OCI-LY3 (cell line): ENCODE results near the gene ARRDC4.

ENCODE experiments used
- H2AFZ ChIP-seq: fragments of 200-600, 300-600 bp; shearing (Covaris generic); 2 replicates; pipeline ENCODE4 v1.6.0; 2014; ENCODE audit warnings: antibody characterized with exemption, low read depth, low read length
- H3K27ac ChIP-seq: fragments of 200-600, 300-600 bp; sonication (generic); 2 replicates; pipeline ENCODE4 v1.5.1; 2014; ENCODE audit warnings: mild to moderate bottlenecking, low read length, moderate library complexity, mixed read lengths
- H3K27me3 ChIP-seq: fragments of 200-600, 300-600 bp; sonication (generic); 2 replicates; pipeline ENCODE4 v1.6.1; 2014; ENCODE audit warnings: low read depth, low read length, mixed read lengths
- H3K36me3 ChIP-seq: fragments of 200-600, 300-600 bp; sonication (generic); replicated peaks from 2 replicates; pipeline ENCODE3; 2014; ENCODE audit warnings: low read depth, low read length, mixed read lengths
- H3K4me1 ChIP-seq: fragments of 300-600, 200-600 bp; sonication (generic); 2 replicates; pipeline ENCODE4 v1.6.1; 2014; ENCODE audit warnings: low read length, mixed read lengths
- H3K4me2 ChIP-seq: fragments of 200-600, 300-600 bp; sonication (generic); 2 replicates; pipeline ENCODE4 v1.6.1; 2014; ENCODE audit warnings: low read length, mixed read lengths
- H3K4me3 ChIP-seq: fragments of 300-600, 200-600 bp; sonication (generic); 2 replicates; pipeline ENCODE4 v1.5.1; 2014; ENCODE audit warnings: antibody characterized with exemption, mild to moderate bottlenecking, low read length, moderate library complexity
- H3K79me2 ChIP-seq: fragments of 300-600, 200-600 bp; shearing (Covaris generic); 2 replicates; pipeline ENCODE4 v1.6.1; 2014; ENCODE audit warnings: mild to moderate bottlenecking, low read length, mixed read lengths
- H3K9ac ChIP-seq: fragments of 300-600, 200-600 bp; shearing (Covaris generic); 2 replicates; pipeline ENCODE4 v1.6.0; 2014; ENCODE audit warnings: mild to moderate bottlenecking, low read length, moderate library complexity
- H3K9me3 ChIP-seq: fragments of 200-600, 300-600 bp; shearing (Covaris generic); 2 replicates; pipeline ENCODE4 v1.6.1; 2014; ENCODE audit warnings: low read length, mixed read lengths; ENCODE audit not compliant: insufficient read depth
- H4K20me1 ChIP-seq: fragments of 200-600, 300-600 bp; sonication (generic); 2 replicates; pipeline ENCODE4 v1.6.1; 2016; ENCODE audit warnings: low read length, mixed read lengths; ENCODE audit not compliant: insufficient read depth
- EZH2phosphoT487 ChIP-seq: fragments of 200-600 bp; shearing (Covaris generic); IDR thresholded peaks from 2 replicates; pipeline ENCODE4 v1.6.1; 2018; ENCODE audit warnings: antibody characterized with exemption, mixed run types, low read depth
- TF ChIP-seq, protein P1 (sequence below): fragments of 200-600, 300-600 bp; sonication (generic); IDR thresholded peaks from 2 replicates; pipeline ENCODE4 v1.5.1; 2014; ENCODE audit warnings: antibody characterized with exemption, low read length, low read depth

ARRDC4 gene, protein sequence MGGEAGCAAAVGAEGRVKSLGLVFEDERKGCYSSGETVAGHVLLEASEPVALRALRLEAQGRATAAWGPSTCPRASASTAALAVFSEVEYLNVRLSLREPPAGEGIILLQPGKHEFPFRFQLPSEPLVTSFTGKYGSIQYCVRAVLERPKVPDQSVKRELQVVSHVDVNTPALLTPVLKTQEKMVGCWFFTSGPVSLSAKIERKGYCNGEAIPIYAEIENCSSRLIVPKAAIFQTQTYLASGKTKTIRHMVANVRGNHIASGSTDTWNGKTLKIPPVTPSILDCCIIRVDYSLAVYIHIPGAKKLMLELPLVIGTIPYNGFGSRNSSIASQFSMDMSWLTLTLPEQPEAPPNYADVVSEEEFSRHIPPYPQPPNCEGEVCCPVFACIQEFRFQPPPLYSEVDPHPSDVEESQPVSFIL

DNA sequence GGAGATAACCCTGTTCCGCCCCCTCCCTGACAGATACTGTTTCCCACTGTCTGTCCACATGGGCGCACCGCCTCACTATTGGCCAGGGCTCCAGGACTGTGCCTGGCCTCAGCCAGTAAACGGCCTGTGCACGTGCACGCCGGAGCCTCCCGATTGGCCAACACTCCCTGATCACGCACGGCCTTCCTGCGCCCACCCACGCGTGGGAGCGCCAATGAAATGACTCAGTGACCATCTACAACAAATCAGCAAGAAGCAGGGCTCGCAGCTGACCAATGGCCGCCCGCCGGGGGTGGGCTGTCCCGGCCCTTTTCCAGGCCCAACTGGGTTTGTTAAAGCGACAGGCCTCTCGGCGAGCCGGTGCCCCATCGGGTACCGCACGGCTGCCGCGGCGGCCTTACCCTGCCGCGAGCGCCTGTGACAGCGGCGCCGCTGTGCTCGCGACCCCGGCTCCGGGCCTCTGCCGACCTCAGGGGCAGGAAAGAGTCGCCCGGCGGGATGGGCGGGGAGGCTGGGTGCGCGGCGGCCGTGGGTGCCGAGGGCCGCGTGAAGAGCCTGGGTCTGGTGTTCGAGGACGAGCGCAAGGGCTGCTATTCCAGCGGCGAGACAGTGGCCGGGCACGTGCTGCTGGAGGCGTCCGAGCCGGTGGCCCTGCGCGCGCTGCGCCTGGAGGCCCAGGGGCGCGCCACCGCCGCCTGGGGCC lies at the start of gene ARRDC4:
ARRDC4 (plus strand) TSS at position 340 of the 703 bp plus-strand sequence; CDS start at position 499, 159 bp downstream.
- no peak for TF ChIP-seq EZH2phosphoT487
- TF ChIP-seq, protein P1, sequence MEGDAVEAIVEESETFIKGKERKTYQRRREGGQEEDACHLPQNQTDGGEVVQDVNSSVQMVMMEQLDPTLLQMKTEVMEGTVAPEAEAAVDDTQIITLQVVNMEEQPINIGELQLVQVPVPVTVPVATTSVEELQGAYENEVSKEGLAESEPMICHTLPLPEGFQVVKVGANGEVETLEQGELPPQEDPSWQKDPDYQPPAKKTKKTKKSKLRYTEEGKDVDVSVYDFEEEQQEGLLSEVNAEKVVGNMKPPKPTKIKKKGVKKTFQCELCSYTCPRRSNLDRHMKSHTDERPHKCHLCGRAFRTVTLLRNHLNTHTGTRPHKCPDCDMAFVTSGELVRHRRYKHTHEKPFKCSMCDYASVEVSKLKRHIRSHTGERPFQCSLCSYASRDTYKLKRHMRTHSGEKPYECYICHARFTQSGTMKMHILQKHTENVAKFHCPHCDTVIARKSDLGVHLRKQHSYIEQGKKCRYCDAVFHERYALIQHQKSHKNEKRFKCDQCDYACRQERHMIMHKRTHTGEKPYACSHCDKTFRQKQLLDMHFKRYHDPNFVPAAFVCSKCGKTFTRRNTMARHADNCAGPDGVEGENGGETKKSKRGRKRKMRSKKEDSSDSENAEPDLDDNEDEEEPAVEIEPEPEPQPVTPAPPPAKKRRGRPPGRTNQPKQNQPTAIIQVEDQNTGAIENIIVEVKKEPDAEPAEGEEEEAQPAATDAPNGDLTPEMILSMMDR = no peak
- H3K9me3 ChIP-seq = no peaks in the 10 kb centered on the region
- H3K4me2 ChIP-seq = no peak within 1 kb of the TSS
- no peaks in the 10 kb centered on the region for H3K27me3 ChIP-seq
- no peaks in the 10 kb centered on the region for H4K20me1 ChIP-seq
- H3K27ac ChIP-seq = no peak within 1 kb of the TSS
- H2AFZ ChIP-seq = no peak within 1 kb of the TSS
- H3K4me3 ChIP-seq = no peak within 1 kb of the TSS
- no peaks in the 10 kb centered on the region for H3K79me2 ChIP-seq
- no peak within 1 kb of the TSS for H3K9ac ChIP-seq
- H3K4me1 ChIP-seq = no peaks in the 10 kb centered on the region
- no peaks in the 10 kb centered on the region for H3K36me3 ChIP-seq

DNA sequence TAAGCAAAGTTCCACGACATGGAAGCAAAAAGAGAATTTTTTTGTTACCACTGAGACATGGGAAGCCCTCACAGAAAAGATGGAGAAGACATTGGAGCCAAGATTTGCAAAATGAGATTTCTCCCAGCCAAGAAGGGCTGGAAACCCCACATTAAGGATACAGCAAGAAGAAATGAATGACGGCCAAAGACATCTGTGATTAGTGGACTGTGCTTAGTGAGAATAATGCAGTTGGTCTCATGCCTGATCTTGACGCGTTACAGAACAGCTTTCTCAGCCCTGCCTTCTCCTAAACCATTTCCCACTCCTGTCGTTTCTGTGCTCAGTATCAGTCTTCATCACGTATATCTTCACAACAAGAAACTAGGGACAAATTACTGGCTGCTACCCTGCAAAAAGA lies 45.8 kb upstream of the ARRDC4 start:
- Histone ChIP-seq H3K4me3 (no peak overlapping the region), H3K36me3 (no peaks in the 10 kb centered on the region), H3K4me1 (no peaks in the 10 kb centered on the region), H4K20me1 (no peaks in the 10 kb centered on the region), H3K4me2 (no peak overlapping the region), H2AFZ (no peak overlapping the region), H3K9me3 (no peaks in the 10 kb centered on the region), H3K27me3 (no peaks in the 10 kb centered on the region), H3K27ac (no peak overlapping the region), H3K79me2 (no peaks in the 10 kb centered on the region), H3K9ac (no peak overlapping the region)
- TF ChIP-seq, protein P1 = no peak
- TF ChIP-seq EZH2phosphoT487 = no peak

DNA sequence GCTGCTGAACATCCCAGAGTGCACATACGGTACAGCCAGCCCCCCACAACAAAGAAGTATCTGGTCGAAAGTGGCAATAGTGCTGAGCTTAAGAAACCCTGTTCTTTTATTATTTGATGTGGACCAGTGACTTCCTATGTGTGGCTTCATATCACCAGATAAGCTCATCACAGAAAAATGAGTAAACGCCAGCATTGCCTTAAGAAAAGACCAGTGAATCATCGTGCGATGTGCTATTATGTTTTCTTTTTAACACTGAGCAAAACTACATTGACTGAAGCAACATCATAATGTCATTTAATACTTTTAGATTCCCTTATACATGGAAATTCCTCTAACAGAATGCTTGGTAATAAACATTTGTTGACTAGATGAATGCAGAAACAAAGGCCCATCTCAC lies 45.2 kb upstream of the ARRDC4 start:
- no peaks in the 10 kb centered on the region for H3K79me2 ChIP-seq
- no peaks in the 10 kb centered on the region for H3K36me3 ChIP-seq
- H3K4me3 ChIP-seq = no peak overlapping the region
- H4K20me1 ChIP-seq = no peaks in the 10 kb centered on the region
- H3K9ac ChIP-seq = no peak overlapping the region
- H3K4me2 ChIP-seq = no peak overlapping the region
- no peaks in the 10 kb centered on the region for H3K27me3 ChIP-seq
- no peaks in the 10 kb centered on the region for H3K9me3 ChIP-seq
- no peak overlapping the region for H2AFZ ChIP-seq
- H3K27ac ChIP-seq = no peak overlapping the region
- no peaks in the 10 kb centered on the region for H3K4me1 ChIP-seq
- TF ChIP-seq, protein P1 = no peak
- TF ChIP-seq EZH2phosphoT487 = no peak

DNA sequence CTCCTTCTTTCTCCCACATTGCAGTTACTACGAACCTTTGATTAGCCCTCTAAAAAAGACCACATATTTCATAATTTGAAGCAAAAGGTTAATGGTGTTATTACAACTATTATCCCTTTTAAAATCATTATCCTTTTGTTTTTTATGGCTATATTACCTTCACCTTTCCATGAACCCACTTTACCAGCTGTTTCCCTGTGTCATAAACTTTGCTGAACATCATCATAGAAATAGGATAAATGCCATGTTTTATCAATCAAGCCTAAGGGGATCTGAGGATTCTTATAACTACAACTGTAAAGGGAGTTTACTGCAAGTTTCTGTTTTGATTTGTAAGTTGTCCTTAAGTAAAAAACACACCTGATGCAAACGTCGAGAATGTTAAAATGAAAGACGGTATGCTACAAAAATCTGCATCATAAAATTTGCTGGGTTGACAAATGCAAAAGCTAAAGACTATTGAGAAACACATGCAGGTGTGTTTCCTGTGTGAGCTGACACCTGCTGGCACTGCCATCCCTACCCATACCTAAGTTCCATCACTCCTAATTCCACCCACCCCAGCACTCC lies 39.1 kb upstream of the ARRDC4 start:
- Histone ChIP-seq H3K9ac (no peak overlapping the region), H3K9me3 (peaks cover 4% of the 10 kb centered on the region; the same call in 1 of the 2 replicates), H4K20me1 (no peaks in the 10 kb centered on the region), H3K4me3 (no peak overlapping the region), H3K27me3 (no peaks in the 10 kb centered on the region), H2AFZ (no peak overlapping the region), H3K36me3 (no peaks in the 10 kb centered on the region), H3K4me1 (no peaks in the 10 kb centered on the region), H3K27ac (no peak overlapping the region), H3K4me2 (no peak overlapping the region), H3K79me2 (no peaks in the 10 kb centered on the region)
- TF ChIP-seq EZH2phosphoT487 = no peak
- TF ChIP-seq, protein P1 = no peak
